ENCODE measurements around the gene TSHR.

- TF ChIP-seq ZNF503 (CRISPR knock-in tag; IDR thresholded peaks at IDR 0.05) (no peak), CTCF (CRISPR knock-in tag; IDR thresholded peaks at IDR 0.05) (no peak), ZNF10 (CRISPR knock-in tag; IDR thresholded peaks at IDR 0.05; ENCODE audit: borderline replicate concordance, low read depth) (no peak), PHB2 (IDR thresholded peaks at IDR 0.05; ENCODE audit: partially characterized antibody) (no peak), TCF7 (IDR thresholded peaks at IDR 0.05; ENCODE audit: low read depth) (no peak), EZH2 (conservative IDR thresholded peaks at IDR 0.05; ENCODE audit: low read depth, low read length) (no peak), SP1 (IDR thresholded peaks at IDR 0.05) (no peak), SP1 (CRISPR knock-in tag; IDR thresholded peaks at IDR 0.05) (no peak), GABPA (IDR thresholded peaks at IDR 0.05; ENCODE audit: low read depth, low read length) (no peak), GABPA (CRISPR knock-in tag; IDR thresholded peaks at IDR 0.05; ENCODE audit: low read depth) (no peak), FOXA3 (CRISPR knock-in tag; IDR thresholded peaks at IDR 0.05) (no peak), SIX4 (CRISPR knock-in tag; IDR thresholded peaks at IDR 0.05) (no peak), E2F5 (CRISPR knock-in tag; conservative IDR thresholded peaks at IDR 0.05) (no peak), CBFB (CRISPR knock-in tag; IDR thresholded peaks at IDR 0.05) (no peak), RNF2 (conservative IDR thresholded peaks at IDR 0.05; ENCODE audit: low read depth) (no peak), TP53 (CRISPR knock-in tag; conservative IDR thresholded peaks at IDR 0.05) (no peak)
Measured at GRCh38 chr14:80988192-80988591, 32.8 kb downstream of the TSHR start.

Data from HepG2 (cell line).